ENCODE data around the gene JMJD1C. TPM values are rescaled to one million over a fixed set of nuclear protein-coding genes. Genes with fewer than 3 reads are reported as not detected.
A peak's percentile ranks its signal among the peaks of the same experiment; 100 is the strongest.
"Not testable (repeated sequence)": the region's sequence is repeated elsewhere in the genome, so short reads cannot be mapped to it uniquely, and the experiment has no call there.

The JMJD1C gene
- polyA plus RNA-seq, 1 donor: 79.5 TPM

- DNase-seq (ENCODE audit: low read depth): no peak
Measured at GRCh38 chr10:63171255-63171855, 294.4 kb downstream of the JMJD1C start.

DNA sequence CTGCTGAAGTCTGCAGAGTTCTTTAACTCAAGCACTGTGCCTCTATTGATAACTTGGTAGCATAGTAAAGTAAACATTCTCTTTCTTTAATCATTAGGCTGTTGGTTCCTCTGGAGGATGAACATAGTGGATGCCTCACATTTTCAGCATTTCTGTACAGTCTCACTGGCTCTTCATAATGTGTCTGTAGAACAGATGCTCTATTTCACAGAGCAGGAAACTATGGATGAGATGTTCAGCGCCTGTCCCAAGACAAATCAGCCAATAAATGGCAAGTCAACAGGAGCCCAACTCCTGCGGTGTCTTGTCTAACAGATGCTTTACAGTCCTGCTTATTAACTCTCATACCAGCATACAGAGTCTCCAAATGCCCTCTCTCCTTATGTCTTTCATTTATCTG is 296.2 kb downstream of the JMJD1C start:
- DNase-seq (ENCODE audit: low read depth): no peak

GRCh38 chr10:63168821-63169462 is 296.8 kb downstream of the JMJD1C start:
- DNase-seq (ENCODE audit: low read depth): no peak

GRCh38 chr10:63166742-63167258 is 299.0 kb downstream of the JMJD1C start:
- peak; percentile 60 for DNase-seq (ENCODE audit: low read depth)

DNA sequence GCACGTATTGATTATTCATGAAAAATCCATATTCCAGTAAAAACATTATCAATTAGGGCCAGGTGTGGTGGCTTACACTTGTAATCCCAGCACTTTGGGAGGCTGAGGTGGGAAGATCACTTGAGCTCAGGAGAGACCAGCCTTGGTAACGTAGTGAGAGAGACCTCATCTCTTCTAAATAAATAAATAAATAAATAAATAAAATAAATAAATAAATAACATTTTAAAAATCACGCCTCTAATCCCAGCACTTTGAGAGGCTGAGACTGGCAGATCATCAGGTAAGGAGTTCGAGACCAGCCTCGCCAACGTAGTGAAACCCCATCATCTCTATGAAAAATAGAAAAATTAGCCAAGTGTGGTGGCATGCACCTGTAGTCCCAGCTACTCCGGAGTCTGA is 300.5 kb downstream of the JMJD1C start:
- no peak for DNase-seq (ENCODE audit: low read depth)

DNA sequence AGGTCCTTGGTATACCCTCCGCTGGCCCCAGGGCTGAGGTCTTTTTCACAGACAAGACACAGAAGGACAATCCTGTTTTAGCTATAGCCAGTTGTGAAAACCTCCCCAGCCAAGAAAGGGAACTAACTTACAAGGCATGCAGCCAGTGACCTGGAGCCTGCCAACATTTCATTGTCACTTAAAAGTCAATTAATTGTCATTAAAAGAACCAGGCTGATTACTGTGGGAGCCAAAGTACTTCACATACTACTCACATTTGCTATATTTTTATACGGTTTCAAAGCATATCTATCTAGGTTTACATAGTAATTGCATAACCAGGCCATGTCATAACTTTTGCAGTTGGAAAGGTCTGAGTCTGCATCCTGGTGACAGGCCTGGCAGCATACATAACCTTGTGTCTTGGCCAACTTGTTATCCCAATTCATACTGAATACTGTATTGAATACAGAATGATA is 301.6 kb downstream of the JMJD1C start:
- no peak for DNase-seq (ENCODE audit: low read depth)

DNA sequence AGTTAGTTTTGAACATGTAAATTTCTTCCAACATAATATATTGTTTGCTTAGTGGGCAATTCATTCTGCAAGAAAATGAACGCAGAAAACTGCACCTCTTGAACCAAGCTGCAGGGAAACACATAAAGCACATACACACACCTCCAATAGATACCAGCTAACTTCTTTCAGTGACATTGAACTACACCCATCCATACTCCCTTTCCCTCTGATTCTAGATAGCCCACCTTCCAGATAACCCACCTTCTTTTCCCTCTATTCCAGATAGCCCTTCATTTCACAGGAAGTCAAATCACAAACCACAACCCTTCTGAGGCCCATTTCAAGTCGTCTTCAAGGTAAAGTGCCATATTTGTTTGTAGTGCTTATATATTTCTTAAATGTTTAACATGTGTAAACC is 304.2 kb downstream of the JMJD1C start:
- DNase-seq (ENCODE audit: low read depth): no peak

DNA sequence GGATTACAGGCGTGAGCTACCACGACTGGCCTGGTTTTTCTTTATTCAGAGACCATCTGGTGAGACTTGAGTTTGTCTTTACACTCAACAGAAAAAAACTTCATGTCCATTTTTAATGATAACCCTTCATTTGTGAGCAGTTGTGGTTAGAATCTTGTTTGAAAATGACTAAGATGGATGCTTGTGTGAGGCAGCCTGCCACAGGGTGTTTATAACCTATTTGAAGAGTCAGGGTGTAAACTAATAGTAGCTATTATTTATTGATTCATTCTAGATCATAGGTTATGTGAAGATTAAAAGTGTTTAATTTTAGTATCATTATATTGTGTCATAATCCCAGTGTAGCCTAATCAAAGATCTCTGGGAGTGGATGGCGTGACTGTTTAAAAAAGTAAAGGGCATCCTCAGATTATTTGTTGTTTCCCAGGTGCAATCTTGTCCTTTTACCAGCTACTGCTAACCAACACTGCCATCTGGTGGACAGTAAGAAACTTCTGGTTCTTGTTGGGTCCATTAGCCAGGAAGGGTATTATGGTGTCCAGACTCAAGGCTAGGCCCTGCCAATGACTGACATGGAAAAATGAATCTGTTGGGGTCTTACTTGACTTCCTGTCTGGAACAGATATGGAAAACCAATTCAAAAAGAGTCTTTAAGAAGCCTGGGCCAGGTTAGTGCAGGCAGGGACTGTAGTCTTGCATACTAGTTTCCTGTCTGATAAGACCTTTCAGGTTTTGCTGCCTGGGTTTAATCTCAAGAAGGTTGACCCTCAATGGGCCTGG is 307.7 kb downstream of the JMJD1C start:
- DNase-seq (ENCODE audit: low read depth): peak; percentile 78

GRCh38 chr10:63156236-63156635 is 309.5 kb downstream of the JMJD1C start:
- no peak for DNase-seq (ENCODE audit: low read depth)

GRCh38 chr10:63155388-63156020 is 310.3 kb downstream of the JMJD1C start:
- DNase-seq (ENCODE audit: low read depth): no peak

DNA sequence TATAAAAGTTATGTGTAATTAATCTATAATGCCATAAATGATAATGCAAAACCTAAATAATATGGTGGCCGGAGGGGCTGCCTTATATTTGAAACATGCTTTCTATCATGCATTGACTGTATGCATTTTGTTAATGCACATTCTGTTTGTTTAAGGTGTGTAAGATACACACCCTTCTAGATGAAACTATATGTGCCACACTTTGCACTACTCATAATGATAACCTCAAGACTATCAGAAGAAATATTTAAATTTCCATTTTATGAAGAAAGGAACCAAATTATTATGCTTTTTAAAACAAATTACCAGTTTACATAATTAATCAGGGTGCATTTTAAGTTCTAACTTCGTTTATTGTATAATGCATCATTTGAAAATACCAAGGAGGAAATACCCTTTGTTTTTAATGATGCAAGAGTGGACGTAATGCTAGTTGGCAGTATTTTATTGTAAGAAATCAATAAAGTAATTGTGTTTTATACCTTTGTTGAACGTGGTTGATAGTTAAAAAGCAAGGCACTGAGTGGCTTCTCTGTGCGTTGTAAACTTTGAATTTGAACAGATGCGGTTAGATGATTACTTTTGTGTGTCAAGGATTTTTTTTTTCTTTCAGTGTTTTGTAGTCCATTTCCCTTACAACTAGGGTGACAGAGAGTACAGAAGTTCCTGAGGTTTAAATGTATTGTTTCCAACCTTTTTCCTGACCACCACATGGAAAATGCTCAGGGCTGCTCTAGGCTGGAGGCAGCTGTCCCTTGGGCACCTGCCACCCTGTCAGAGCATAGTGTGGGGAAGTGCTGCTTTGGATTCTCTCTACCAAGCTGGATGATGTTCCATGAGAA is 311.0 kb downstream of the JMJD1C start:
- no peak for DNase-seq (ENCODE audit: low read depth)

DNA sequence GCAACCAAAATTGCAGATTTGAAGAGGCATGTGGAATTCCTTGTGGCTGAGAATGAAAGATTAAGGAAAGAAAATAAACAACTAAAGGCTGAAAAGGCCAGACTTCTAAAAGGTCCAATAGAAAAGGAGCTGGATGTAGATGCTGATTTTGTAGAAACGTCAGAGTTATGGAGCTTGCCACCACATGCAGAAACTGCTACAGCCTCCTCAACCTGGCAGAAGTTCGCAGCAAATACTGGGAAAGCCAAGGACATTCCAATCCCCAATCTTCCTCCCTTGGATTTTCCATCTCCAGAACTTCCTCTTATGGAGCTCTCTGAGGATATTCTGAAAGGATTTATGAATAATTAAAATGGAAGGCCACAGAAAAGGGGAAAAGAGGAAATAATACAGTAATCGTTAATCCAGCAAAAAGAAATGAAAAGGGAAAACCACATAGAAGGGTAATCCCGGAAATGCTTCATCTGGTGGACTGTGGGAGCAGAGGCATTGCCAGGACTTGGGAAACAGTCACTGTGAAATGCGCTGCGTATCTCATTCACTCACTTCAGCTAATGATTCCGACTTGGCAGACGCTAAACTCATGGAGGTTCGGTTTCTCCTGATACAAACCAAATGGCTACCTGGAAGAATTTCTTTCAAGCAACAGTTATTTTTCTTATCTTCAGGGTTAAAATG is 311.8 kb downstream of the JMJD1C start:
- not testable (repeated sequence) for DNase-seq (ENCODE audit: low read depth)

- DNase-seq (ENCODE audit: low read depth): no peak
Measured at GRCh38 chr10:63150745-63151144, 315.0 kb downstream of the JMJD1C start.

- no peak for DNase-seq (ENCODE audit: low read depth)
Measured at GRCh38 chr10:63146503-63146902, 319.3 kb downstream of the JMJD1C start.

- no peak for DNase-seq (ENCODE audit: low read depth)
Measured at GRCh38 chr10:63145782-63146181, 320.0 kb downstream of the JMJD1C start.

DNA sequence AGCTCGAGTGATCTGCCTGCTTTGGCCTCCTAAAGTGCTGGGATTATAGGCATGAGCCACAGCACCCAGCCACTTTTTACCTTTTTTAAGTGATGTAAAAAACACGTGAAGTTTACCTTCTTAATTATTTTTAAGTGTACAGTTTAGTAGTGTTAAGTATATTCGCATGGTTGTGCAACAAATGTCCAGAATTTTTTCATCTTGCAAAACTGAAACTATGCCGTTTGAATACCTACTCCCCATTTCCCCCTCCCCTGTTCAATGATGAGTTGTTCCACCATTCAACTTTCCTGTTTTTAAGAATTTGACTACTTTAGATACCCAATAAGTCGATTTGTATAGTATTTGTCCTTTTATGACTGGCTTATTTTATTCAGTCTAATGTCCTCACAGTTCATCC is 321.8 kb downstream of the JMJD1C start:
- no peak for DNase-seq (ENCODE audit: low read depth)

- DNase-seq (ENCODE audit: low read depth): no peak
Measured at GRCh38 chr10:63142136-63142535, 323.6 kb downstream of the JMJD1C start.

DNA sequence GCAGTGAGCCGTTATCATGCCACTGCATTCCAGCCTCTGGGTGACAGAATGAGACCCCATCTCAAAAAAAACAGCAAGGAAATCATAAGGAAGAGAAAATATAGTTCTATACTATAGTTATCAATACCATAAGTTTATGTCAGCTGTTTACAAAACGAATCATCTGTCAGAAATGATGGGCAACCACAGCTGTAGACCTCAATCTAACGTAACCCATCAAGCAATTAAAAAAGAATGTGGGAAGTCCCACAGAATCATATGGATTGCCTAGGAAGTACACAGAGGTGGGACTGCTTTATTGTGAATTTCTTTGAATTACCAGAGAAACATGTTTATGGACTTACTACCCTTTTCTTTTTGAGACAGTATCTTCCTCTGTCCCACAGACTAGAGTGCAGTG is 325.7 kb downstream of the JMJD1C start:
- DNase-seq (ENCODE audit: low read depth): no peak

DNA sequence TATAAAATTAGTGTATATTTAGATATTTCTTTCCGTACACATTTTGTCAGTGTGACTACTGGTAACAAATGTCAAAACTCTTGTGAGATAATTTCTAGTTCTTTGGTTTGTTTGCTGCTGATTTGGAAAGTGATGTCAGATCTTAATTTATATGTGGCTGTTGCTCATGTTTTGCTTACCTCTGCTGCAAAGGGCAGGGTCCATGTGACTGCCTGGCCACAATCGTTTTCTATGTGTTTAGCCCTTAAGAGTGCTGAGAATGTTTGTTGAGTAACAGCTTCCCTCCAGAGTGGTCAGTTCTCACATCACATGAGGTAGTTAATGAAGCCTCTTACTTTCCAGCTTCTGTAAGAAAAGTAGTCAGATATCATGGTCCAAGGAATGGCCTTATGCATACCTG is 328.5 kb downstream of the JMJD1C start:
- no peak for DNase-seq (ENCODE audit: low read depth)

- no peak for DNase-seq (ENCODE audit: low read depth)
Measured at GRCh38 chr10:63133821-63134557, 331.8 kb downstream of the JMJD1C start.

Data from forelimb muscle (tissue), 1 donor.